MM.1S (cell line): ENCODE results near the gene ZSCAN1.

Experiments
- DNase-seq: peaks from one replicate; pipeline ENCODE4 v3.0.0-alpha.2; 2015
- H2AFZ ChIP-seq: fragments of 300-600 bp; sonication (generic); 2 replicates; pipeline ENCODE4 v1.6.0; 2016; ENCODE audit warnings: antibody characterized with exemption, low read length
- H3F3A ChIP-seq: fragments of 300-600 bp; sonication (generic); 2 replicates; pipeline ENCODE4 v1.6.1; 2016; ENCODE audit warnings: mild to moderate bottlenecking, antibody characterized with exemption, low read length, moderate library complexity, mixed read lengths; ENCODE audit not compliant: insufficient read depth
- H3K27ac ChIP-seq: fragments of 300-600 bp; sonication (generic); 2 replicates; pipeline ENCODE4 v1.5.1; 2016; ENCODE audit warnings: mild to moderate bottlenecking, low read length
- H3K27me3 ChIP-seq: fragments of 300-600 bp; sonication (generic); replicated peaks from 2 replicates; pipeline ENCODE4 v1.6.0; 2016; ENCODE audit warnings: low read length; ENCODE audit not compliant: insufficient read depth
- H3K36me3 ChIP-seq: fragments of 300-600 bp; sonication (generic); replicated peaks from 2 replicates; pipeline ENCODE4 v1.6.1; 2016; ENCODE audit warnings: mild to moderate bottlenecking, low read length, mixed read lengths; ENCODE audit not compliant: insufficient read depth
- H3K4me1 ChIP-seq: fragments of 300-600 bp; sonication (generic); 2 replicates; pipeline ENCODE4 v1.6.1; 2016; ENCODE audit warnings: low read length, mixed read lengths
- H3K4me2 ChIP-seq: fragments of 300-600 bp; sonication (generic); 2 replicates; pipeline ENCODE4 v1.6.0; 2016; ENCODE audit warnings: low read depth, low read length
- H3K4me3 ChIP-seq: fragments of 300-600 bp; sonication (generic); 2 replicates; pipeline ENCODE4 v1.5.1; 2016; ENCODE audit warnings: low read length, mixed read lengths
- H3K79me2 ChIP-seq: fragments of 300-600 bp; sonication (generic); 2 replicates; pipeline ENCODE4 v1.6.1; 2016; ENCODE audit warnings: mixed run types, low read length, mixed read lengths
- H3K9ac ChIP-seq: fragments of 300-600 bp; sonication (generic); 2 replicates; pipeline ENCODE4 v1.6.1; 2016; ENCODE audit warnings: low read length, mixed read lengths
- H3K9me2 ChIP-seq: fragments of 300-600 bp; sonication (generic); replicated peaks from 2 replicates; pipeline ENCODE4 v1.6.1; 2016; ENCODE audit warnings: mild to moderate bottlenecking, low read length, mixed read lengths; ENCODE audit not compliant: insufficient read depth
- H3K9me3 ChIP-seq: fragments of 300-600 bp; sonication (generic); replicated peaks from 2 replicates; pipeline ENCODE4 v1.6.1; 2016; ENCODE audit warnings: mild to moderate bottlenecking, low read length, mixed read lengths; ENCODE audit not compliant: insufficient read depth
- H4K20me1 ChIP-seq: fragments of 300-600 bp; sonication (generic); 2 replicates; pipeline ENCODE4 v1.6.1; 2016; ENCODE audit warnings: mild to moderate bottlenecking, low read length, moderate library complexity, mixed read lengths; ENCODE audit not compliant: insufficient read depth
- CTCF ChIP-seq: fragments of 300-600 bp; sonication (generic); IDR thresholded peaks from 2 replicates; pipeline ENCODE4 v1.5.1; 2016; ENCODE audit warnings: antibody characterized with exemption, low read length, mixed read lengths
- EZH2 ChIP-seq: fragments of 300-600 bp; sonication (generic); optimal IDR thresholded peaks from 2 replicates; pipeline ENCODE3; 2017; ENCODE audit warnings: low read depth, mild to moderate bottlenecking, antibody characterized with exemption, low read length, mixed read lengths
- EZH2phosphoT487 ChIP-seq: fragments of 300-600 bp; sonication (generic); IDR thresholded peaks from 2 replicates; pipeline ENCODE4 v1.6.1; 2018; ENCODE audit warnings: antibody characterized with exemption, low read length

The ZSCAN1 gene

GRCh38 chr19:58079792-58080191, 46.0 kb downstream of the ZSCAN1 start:
- H4K20me1 ChIP-seq, result no peaks in the 10 kb centered on the region
- no peak overlapping the region for H3K27ac ChIP-seq
- H3K4me3 ChIP-seq, result no peak overlapping the region
- H3K9me2 ChIP-seq, result no peaks in the 10 kb centered on the region
- no peaks in the 10 kb centered on the region for H3K79me2 ChIP-seq
- TF ChIP-seq EZH2phosphoT487 (no peak), CTCF (no peak), EZH2 (no peak)
- H3K9ac ChIP-seq, result no peak overlapping the region
- H3K36me3 ChIP-seq, result no peaks in the 10 kb centered on the region
- H3K4me1 ChIP-seq, result no peaks in the 10 kb centered on the region
- no peak overlapping the region for H2AFZ ChIP-seq
- DNase-seq, result no peak
- no peaks in the 10 kb centered on the region for H3K27me3 ChIP-seq
- H3K4me2 ChIP-seq, result no peak overlapping the region
- no peaks in the 10 kb centered on the region for H3K9me3 ChIP-seq
- no peaks in the 10 kb centered on the region for H3F3A ChIP-seq

DNA sequence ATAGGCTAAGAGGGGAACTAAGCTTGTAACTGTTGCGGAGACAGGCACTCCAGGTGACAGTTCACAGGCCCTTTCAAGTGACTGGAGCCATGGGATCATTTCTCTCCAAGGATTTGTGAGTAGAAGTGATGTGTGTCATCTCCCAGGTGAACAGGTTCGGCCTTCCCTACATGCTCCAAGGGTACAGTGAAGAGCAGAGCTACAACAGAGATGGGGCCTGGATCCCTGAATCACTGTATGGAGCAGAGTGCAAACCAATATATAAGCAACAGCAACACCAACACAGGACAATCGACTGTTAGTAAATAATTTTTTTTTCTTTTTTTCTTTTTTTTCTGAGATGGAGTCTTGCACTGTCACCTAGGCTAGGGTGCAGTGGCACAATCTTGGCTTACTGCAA, 49.2 kb downstream of the ZSCAN1 start:
- no peaks in the 10 kb centered on the region for H3K4me1 ChIP-seq
- no peaks in the 10 kb centered on the region for H3K9me3 ChIP-seq
- no peak for TF ChIP-seq EZH2
- TF ChIP-seq EZH2phosphoT487, result no peak
- no peak for TF ChIP-seq CTCF
- no peak for DNase-seq
- no peaks in the 10 kb centered on the region for H3K9me2 ChIP-seq
- no peak overlapping the region for H3K27ac ChIP-seq
- H3F3A ChIP-seq, result no peaks in the 10 kb centered on the region
- no peaks in the 10 kb centered on the region for H3K79me2 ChIP-seq
- no peak overlapping the region for H3K9ac ChIP-seq
- H2AFZ ChIP-seq, result no peak overlapping the region
- H3K4me3 ChIP-seq, result no peak overlapping the region
- no peaks in the 10 kb centered on the region for H4K20me1 ChIP-seq
- H3K36me3 ChIP-seq, result no peaks in the 10 kb centered on the region
- no peaks in the 10 kb centered on the region for H3K27me3 ChIP-seq
- H3K4me2 ChIP-seq, result no peak overlapping the region

- DNase-seq, result no peak
- no peaks in the 10 kb centered on the region for H4K20me1 ChIP-seq
- H3F3A ChIP-seq, result no peaks in the 10 kb centered on the region
- no peak overlapping the region for H3K9ac ChIP-seq
- no peaks in the 10 kb centered on the region for H3K27me3 ChIP-seq
- H3K9me3 ChIP-seq, result no peaks in the 10 kb centered on the region
- no peaks in the 10 kb centered on the region for H3K36me3 ChIP-seq
- H3K4me2 ChIP-seq, result no peak overlapping the region
- no peaks in the 10 kb centered on the region for H3K9me2 ChIP-seq
- H2AFZ ChIP-seq, result no peak overlapping the region
- H3K79me2 ChIP-seq, result no peaks in the 10 kb centered on the region
- H3K27ac ChIP-seq, result no peak overlapping the region
- no peak overlapping the region for H3K4me3 ChIP-seq
- TF ChIP-seq CTCF, result no peak
- no peak for TF ChIP-seq EZH2
- TF ChIP-seq EZH2phosphoT487, result no peak
- H3K4me1 ChIP-seq, result no peaks in the 10 kb centered on the region
Observed at GRCh38 chr19:58084596-58085347, 50.9 kb downstream of the ZSCAN1 start.
